22Rv1 (cell line): ENCODE measurements around the gene ATP13A4.

Experiments used
- ZFX ChIP-seq: fragments of 450-650 bp; IDR thresholded peaks from 2 replicates; pipeline ENCODE4 v1.6.1; 2017; ENCODE audit warnings: antibody characterized with exemption, borderline replicate concordance
- TF ChIP-seq, protein P1 (sequence below): fragments of 450-650 bp; IDR thresholded peaks from 2 replicates; pipeline ENCODE4 v1.5.1; 2017; ENCODE audit warnings: mild to moderate bottlenecking

DNA sequence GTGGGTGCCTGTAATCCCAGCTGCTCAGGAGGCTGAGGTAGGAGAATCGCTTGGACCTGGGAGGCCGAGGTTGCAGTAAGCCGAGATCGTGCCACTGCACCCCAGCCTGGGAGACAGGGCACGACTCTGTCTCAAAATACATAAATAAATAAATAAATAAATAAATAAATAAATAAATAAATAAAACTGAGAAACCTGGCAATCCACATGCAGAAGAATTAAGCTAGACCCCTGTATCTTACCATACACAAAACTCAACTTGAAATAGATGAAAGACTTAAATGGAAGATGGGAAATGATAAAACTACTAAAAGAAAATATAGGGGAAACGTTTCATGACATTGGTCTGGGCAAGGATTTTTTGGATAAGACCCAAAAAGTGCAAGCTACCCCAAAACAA lies 58.0 kb downstream of the ATP13A4 start:
- TF ChIP-seq, protein P1, sequence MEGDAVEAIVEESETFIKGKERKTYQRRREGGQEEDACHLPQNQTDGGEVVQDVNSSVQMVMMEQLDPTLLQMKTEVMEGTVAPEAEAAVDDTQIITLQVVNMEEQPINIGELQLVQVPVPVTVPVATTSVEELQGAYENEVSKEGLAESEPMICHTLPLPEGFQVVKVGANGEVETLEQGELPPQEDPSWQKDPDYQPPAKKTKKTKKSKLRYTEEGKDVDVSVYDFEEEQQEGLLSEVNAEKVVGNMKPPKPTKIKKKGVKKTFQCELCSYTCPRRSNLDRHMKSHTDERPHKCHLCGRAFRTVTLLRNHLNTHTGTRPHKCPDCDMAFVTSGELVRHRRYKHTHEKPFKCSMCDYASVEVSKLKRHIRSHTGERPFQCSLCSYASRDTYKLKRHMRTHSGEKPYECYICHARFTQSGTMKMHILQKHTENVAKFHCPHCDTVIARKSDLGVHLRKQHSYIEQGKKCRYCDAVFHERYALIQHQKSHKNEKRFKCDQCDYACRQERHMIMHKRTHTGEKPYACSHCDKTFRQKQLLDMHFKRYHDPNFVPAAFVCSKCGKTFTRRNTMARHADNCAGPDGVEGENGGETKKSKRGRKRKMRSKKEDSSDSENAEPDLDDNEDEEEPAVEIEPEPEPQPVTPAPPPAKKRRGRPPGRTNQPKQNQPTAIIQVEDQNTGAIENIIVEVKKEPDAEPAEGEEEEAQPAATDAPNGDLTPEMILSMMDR, result no peak
- TF ChIP-seq ZFX, result no peak
